Measurements from ENCODE around the gene NR2F6. TPM values are rescaled to one million over a fixed set of nuclear protein-coding genes. Genes with fewer than 3 reads are reported as not detected.

Gene NR2F6
- 41.2 and 59.3 TPM in 2 replicates for total RNA-seq

DNA sequence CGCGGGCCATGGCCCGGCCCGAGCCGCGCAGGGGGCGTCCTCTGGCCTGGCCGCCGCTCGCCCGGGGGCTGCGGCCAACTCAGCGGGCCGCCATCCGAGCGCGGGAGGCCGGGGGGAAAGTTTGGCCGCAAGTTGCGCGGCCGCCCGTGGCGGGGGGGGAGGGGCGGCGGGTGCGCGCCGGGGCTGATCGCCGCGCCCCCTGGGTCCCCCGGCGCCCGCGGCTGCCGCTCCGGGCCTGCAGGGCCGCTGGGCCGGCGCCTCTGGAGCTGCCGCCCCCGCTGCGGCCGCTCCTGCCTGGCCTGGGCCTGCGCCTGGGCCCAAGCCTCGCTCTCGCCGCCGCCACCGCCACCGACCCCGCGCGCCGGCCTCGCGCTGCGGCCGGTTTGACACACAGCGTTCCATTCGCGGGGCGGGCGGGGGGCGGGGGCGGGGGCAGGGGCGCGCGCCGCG lies at the start of gene NR2F6:
NR2F6 (minus strand) TSS at position 385 of the 450 bp plus-strand sequence. CDS start 699 bp downstream, outside the sequence.

DNA sequence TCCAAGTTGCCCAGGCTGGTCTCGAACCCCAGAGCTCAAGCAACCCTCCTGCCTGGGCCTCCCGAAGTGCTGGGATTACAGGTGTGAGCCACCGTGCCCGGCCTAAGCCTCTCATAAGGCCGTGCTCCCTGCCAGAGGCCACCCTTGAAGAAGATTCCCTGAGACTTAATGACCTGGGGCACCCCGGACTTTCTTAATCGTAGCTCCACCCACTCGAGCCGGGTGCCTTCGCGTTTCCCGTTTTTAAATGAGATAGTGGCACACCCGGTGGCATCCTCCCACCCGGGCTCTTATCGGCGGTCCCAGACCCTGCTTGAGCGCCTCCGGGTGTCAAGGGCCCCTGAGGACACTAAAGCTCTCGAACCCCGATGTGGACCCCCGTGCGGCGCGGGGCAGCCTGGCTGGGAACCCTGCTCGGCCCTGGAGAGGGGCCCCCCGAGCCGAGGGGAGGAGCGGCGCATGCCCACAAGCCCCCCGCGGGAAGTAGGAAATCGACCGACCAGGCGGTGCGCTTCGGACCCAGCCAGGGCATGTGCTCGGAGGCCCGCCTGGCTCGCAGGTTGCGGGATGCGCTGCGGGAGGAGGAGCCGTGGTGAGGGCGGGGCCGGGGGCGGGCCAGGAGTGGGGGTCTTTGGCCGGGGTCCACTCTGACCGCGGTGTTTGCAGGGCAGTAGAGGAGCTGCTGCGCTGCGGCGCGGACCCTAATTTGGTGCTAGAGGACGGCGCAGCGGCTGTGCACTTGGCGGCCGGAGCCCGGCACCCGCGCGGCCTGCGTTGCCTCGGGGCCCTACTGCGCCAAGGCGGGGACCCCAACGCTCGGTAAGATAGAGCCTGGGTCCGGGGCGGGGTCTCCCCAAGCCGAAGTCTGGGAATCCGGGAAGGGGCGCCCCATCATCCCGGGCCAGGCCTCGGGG lies 35.9 kb upstream of the NR2F6 start, which contains the start of gene ANKLE1:
ANKLE1 (plus strand) TSS at position 511 of the 914 bp plus-strand sequence; CDS start at position 531, 20 bp downstream.

DNA sequence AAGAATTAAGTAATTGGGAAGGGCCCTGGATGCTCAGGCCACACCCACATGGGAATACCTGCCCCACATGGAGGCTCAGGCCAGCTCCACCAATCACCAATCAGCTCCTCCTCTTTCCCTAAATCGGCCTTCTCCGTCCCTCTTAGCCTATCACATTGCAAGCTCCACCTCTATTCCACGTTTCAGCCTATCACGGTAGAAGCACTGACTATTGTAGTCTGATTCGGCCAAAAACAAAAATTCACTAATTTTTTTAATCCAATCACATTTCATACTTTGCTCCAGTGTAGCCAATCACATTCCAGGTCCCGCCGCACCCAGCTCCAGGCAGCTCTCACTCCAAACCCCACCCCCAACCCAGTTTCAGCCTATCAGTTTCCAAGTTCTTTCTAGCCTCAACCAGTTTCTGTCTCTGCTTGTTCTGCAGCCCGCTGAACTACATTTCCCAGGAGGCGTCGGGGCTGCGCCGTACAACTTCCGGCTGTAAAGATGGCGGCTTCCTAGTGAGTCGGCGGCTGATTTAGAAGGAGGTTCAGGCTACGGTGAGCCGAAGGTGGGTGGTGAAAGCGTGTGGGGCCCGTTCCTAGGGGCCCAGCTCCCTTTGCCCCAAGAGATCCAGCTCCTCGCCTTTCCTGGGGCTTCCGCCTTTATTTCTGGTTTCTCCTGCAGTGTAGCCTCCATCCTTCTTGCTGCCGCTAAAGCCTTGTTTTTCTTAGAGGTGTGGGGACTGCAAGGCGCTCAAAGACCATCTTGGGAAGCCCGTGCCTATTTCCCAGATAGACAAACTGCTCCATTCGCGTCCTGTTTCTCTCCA lies 21.5 kb upstream of the NR2F6 start, which contains the start of gene BABAM1:
BABAM1 (plus strand) TSS at position 469 of the 814 bp plus-strand sequence. CDS start 1,364 bp downstream, outside the sequence.

DNA sequence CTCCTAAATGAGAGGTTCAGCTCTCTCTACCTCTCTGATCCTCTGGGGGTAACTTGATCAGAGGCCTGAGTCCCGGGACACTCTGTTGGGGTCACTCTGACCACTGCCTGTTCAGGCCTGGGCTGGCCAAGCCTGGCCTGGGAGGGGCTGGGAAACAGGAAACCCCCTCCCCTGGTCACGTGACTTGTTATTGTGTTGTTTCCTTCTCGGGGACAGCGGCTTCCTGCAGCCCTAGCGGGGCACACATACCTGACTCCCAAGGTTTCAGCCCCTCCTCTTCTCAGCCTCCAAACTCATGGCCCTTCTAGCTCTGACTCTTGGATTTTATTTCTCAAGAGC lies 18.9 kb upstream of the NR2F6 start, which contains the start of gene USHBP1:
USHBP1 (minus strand) TSS at position 105 of the 339 bp plus-strand sequence. CDS start 446 bp downstream, outside the sequence.

DNA sequence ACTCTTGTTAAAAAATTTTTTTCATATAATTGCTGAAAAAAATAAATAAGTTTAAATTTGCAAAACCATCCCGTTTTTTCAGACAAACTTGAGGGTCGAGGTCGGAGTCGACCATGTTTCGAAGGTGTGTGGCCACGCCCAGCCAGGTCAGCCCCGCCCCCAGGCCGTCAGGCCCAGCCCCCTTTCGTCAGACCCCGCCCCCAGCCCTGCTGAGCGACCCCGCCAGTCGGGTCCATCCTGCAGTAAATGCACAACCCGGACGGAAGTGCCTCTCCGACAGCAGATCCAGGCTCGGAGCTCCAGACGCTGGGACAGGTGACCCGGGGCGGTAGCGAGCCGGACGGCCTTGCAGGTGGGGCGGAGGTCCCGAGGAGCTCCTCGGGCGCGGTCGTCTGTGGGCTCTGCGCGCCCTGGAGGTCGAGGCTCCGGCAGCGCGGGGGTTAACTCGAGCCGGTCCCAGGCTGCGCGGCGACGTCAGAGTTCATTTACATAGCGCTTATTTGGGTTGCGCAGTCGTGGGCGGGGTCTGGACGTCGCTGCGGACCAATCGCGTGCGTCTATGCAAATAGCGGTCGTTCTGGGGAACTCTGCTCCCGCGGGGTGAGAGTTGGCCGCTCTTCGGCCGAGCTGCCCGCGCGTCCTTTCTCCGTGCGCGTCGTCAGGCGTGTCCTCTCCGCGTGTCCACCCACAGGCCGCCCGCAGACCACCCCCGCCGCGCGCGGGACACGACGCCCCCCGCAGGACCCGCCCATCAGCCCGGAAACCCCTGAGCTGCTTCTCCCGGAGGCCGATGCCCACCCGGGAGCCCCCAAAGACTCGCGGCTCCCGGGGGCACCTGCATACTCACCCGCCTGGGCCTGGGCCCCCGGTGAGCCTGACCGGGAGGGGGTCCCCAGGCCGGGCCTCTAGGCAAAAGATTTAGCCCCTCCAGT lies 19.5 kb downstream of the NR2F6 start, which contains the start of gene OCEL1:
OCEL1 (plus strand) TSS at position 225 of the 932 bp plus-strand sequence; CDS start at position 247, 22 bp downstream.

DNA sequence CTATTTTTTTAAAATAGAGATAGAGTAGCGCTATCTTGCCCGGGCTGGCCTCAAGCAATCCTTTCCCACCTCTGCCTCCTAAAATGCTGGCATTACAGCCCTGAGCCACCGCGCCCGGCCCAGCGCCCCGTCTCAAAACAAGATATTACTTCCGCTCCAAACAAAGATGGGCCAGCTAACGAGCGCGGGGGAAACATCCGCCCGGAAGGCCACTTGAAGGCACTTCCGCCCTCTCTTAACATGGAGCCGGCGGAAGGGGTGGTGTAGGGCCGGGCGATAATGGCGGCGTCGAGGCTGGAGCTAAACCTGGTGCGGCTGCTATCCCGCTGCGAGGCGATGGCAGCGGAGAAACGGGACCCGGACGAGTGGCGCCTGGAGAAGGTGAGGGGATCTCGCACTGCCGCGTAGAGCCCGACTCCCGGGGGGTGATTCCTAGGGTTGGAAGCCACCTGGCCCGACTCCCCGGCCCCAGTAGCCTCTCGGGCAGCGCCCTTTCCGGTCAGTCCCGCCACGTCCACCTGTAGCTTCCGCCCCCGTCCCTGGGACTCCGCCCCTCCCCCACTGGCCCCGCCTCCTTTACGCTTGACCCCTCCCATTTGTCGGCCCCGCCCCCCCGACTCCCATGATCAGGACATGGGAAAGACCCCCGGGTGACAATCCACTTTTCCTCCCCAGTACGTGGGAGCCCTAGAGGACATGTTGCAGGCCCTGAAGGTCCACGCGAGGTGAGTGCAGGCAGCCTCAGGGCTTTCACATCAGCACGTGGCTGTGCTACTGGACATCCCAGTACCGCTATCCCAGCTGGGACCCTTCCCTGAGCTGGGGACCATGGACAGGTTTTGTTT lies 30.4 kb downstream of the NR2F6 start, which contains the start of gene USE1:
USE1 (plus strand) TSS at position 231 of the 845 bp plus-strand sequence; CDS start at position 280, 49 bp downstream.

Other genes with a start within 250 kb of the NR2F6 start
- gene CPAMD8, start 219.1 kb downstream of the NR2F6 start, total RNA-seq: 0.20 and 1.6 TPM in 2 replicates
- gene HAUS8, start 170.5 kb downstream of the NR2F6 start, total RNA-seq: 1.2 and 1.8 TPM in 2 replicates
- gene MYO9B, start 170.1 kb downstream of the NR2F6 start, total RNA-seq: 71.8 and 85.1 TPM in 2 replicates
- 14.5 and 17.8 TPM in 2 replicates for gene USE1, start 30.6 kb downstream of the NR2F6 start, total RNA-seq
- 2.7 and 5.0 TPM in 2 replicates for gene OCEL1, start 19.7 kb downstream of the NR2F6 start, total RNA-seq
- 0.07 TPM in 1 of 2 replicates, not detected in the other for gene USHBP1, start 18.8 kb upstream of the NR2F6 start, total RNA-seq
- 61.7 and 68.7 TPM in 2 replicates for gene BABAM1, start 21.5 kb upstream of the NR2F6 start, total RNA-seq
- 0.40 and 0.52 TPM in 2 replicates for gene ANKLE1, start 36.0 kb upstream of the NR2F6 start, total RNA-seq
- gene ABHD8, start 57.5 kb upstream of the NR2F6 start, total RNA-seq: 13.8 and 14.9 TPM in 2 replicates
- gene MRPL34, start 60.0 kb upstream of the NR2F6 start, total RNA-seq: 31.6 and 31.7 TPM in 2 replicates
- gene DDA1, start 63.6 kb upstream of the NR2F6 start, total RNA-seq: 29.8 and 36.2 TPM in 2 replicates
- 7.8 and 8.8 TPM in 2 replicates for gene ANO8, start 88.9 kb upstream of the NR2F6 start, total RNA-seq
- 12.6 and 19.0 TPM in 2 replicates for gene GTPBP3, start 91.6 kb upstream of the NR2F6 start, total RNA-seq
- 0.20 and 0.33 TPM in 2 replicates for gene PLVAP, start 131.4 kb upstream of the NR2F6 start, total RNA-seq
- gene CCDC194, start 148.3 kb upstream of the NR2F6 start, total RNA-seq: 0.26 TPM in 1 of 2 replicates, not detected in the other
- 7.3 and 63.1 TPM in 2 replicates for gene BST2, start 159.7 kb upstream of the NR2F6 start, total RNA-seq
- 30.5 and 36.6 TPM in 2 replicates for gene MVB12A, start 174.1 kb upstream of the NR2F6 start, total RNA-seq
- 0.20 and 0.23 TPM in 2 replicates for gene TMEM221, start 202.7 kb upstream of the NR2F6 start, total RNA-seq
- not detected in 2 replicates for gene NXNL1, start 215.0 kb upstream of the NR2F6 start, total RNA-seq
- gene SLC27A1, start 224.6 kb upstream of the NR2F6 start, total RNA-seq: 36.1 and 44.5 TPM in 2 replicates

Measured in smooth muscle cell of the pulmonary artery (primary cell).